Osteocyte (in vitro differentiated cells): ENCODE measurements around the gene WNK3. TPM values are rescaled to one million over a fixed set of nuclear protein-coding genes. Genes with fewer than 3 reads are reported as not detected.
A peak's percentile ranks its signal among the peaks of the same experiment; 100 is the strongest.

ENCODE experiments used
- DNase-seq: peaks from one replicate; pipeline ENCODE4 v3.0.0; 2021; ENCODE audit warnings: mixed read lengths; ENCODE audit not compliant: unreplicated experiment; ENCODE audit errors: extremely low spot score
- H3K27ac Mint-ChIP-seq: one replicate; pipeline ENCODE4 v1.8.0; 2021; ENCODE audit warnings: mild to moderate bottlenecking, mixed read lengths; ENCODE audit not compliant: unreplicated experiment
- H3K27me3 Mint-ChIP-seq: one replicate; pipeline ENCODE4 v1.8.0; 2021; ENCODE audit warnings: mixed read lengths; ENCODE audit not compliant: unreplicated experiment
- H3K36me3 Mint-ChIP-seq: one replicate; pipeline ENCODE4 v1.8.0; 2021; ENCODE audit warnings: mixed read lengths; ENCODE audit not compliant: unreplicated experiment
- H3K4me1 Mint-ChIP-seq: one replicate; pipeline ENCODE4 v1.8.0; 2021; ENCODE audit warnings: mixed read lengths; ENCODE audit not compliant: unreplicated experiment
- H3K4me3 Mint-ChIP-seq: one replicate; pipeline ENCODE4 v1.8.0; 2021; ENCODE audit warnings: mild to moderate bottlenecking, moderate library complexity, mixed read lengths; ENCODE audit not compliant: unreplicated experiment
- H3K9me3 Mint-ChIP-seq: one replicate; pipeline ENCODE4 v1.8.0; 2021; ENCODE audit warnings: mixed read lengths; ENCODE audit not compliant: unreplicated experiment
- CTCF ChIP-seq: fragments of 200-600 bp; sonication (generic); IDR thresholded peaks from 2 replicates; pipeline ENCODE4 v1.5.0; 2021; ENCODE audit warnings: antibody characterized with exemption, mild to moderate bottlenecking, moderate library complexity
- total RNA-seq: library from RNA; stranded (reverse); gene quantifications from 2 replicates; pipeline ENCODE4 v1.2.1, GENCODE V29; 2021

The WNK3 gene
- total RNA-seq, 1 donor from 2014 or later, result 3.9 TPM

DNA sequence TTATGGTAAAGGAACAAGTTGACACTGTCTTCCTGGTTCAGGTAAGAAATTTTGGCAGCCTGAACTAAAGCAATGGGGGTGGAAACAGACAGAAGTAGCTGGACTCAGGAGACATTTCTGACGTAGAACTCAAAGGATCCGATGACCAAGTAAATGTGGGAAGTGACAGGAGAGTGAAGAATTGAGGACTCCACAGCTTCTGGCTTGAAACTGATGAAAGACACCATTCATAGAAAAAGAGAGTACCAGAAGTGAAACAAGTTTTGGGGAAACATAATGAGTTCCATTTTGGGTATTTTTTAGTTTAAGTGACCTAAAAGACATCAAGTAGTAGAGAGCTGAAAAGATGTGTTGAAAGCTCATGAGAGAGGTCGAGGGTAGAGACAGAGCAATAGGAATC is 180.5 kb downstream of the WNK3 start:
- Mint-ChIP-seq H3K36me3 (peaks cover 5% of the 10 kb centered on the region), H3K9me3 (peaks cover 10% of the 10 kb centered on the region), H3K4me3 (peak overlapping the region; percentile 64), H3K27ac (peak overlapping the region; percentile 89), H3K27me3 (no peaks in the 10 kb centered on the region), H3K4me1 (peaks cover 45% of the 10 kb centered on the region)
- DNase-seq, result no peak
- TF ChIP-seq CTCF, result no peak

- H3K27ac Mint-ChIP-seq, result no peak overlapping the region
- peaks cover 7% of the 10 kb centered on the region for H3K9me3 Mint-ChIP-seq
- H3K27me3 Mint-ChIP-seq, result no peaks in the 10 kb centered on the region
- no peak for DNase-seq
- H3K4me1 Mint-ChIP-seq, result peaks cover 20% of the 10 kb centered on the region
- no peak for TF ChIP-seq CTCF
- no peak overlapping the region for H3K4me3 Mint-ChIP-seq
- peaks cover 5% of the 10 kb centered on the region for H3K36me3 Mint-ChIP-seq
Measured at GRCh38 chrX:54173791-54174190, 184.1 kb downstream of the WNK3 start.

DNA sequence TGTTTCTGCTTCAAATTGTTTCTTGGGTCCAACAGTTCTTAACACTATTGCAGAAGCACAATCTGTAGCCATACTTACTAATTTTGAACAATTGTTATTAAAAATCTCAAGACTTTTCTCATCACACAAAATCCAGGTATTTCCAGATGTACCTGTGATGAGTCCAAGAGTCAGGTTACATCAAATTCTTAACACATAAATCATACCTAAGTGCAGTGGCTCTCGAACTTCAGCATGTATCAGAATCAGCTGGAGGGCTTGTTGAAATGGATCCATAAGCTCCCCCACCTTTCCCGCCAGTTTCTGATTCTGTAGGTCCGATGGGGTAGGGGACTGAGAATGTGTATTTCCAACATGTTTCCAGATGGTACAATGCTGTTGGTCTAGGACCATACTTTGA is 185.4 kb downstream of the WNK3 start:
- no peak for DNase-seq
- no peak for TF ChIP-seq CTCF
- H3K27ac Mint-ChIP-seq, result no peak overlapping the region
- peaks cover 5% of the 10 kb centered on the region for H3K36me3 Mint-ChIP-seq
- peaks cover 7% of the 10 kb centered on the region for H3K9me3 Mint-ChIP-seq
- no peak overlapping the region for H3K4me3 Mint-ChIP-seq
- peaks cover 15% of the 10 kb centered on the region for H3K4me1 Mint-ChIP-seq
- H3K27me3 Mint-ChIP-seq, result no peaks in the 10 kb centered on the region

DNA sequence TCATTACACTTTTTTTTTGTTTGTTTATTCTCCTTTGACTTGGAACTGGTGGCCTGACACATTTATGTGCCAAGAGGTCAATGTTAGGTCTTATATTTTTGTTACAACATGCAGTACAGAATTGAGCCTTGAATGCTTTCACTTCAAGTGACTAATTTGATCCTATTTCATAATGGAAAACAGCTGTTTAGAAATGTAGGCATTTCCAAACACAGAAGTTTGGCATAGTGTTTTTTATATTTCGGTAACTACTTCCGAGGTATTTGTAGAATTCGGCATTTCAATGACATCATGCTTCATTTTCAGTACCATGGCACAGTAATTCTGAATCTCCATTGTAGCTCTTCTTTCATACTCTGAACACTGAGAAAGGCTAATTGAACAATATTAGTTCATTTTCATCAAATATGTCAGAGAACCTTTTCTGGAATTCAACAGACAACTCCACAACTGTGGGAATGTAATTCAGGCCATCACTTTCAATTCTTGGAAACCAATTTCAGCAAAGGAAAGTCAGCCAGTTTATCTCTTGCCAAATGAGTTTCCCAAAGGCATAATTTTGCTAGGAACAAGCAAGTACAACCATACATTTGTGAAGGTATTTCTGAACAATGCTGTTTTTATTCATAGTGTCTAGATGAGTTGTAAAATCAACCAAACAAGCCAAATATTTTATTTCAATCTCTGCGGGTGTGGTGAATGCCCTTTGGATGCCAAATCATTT is 186.2 kb downstream of the WNK3 start:
- TF ChIP-seq CTCF, result no peak
- Mint-ChIP-seq H3K4me3 (no peak overlapping the region), H3K36me3 (peaks cover 3% of the 10 kb centered on the region), H3K9me3 (peaks cover 6% of the 10 kb centered on the region), H3K27ac (no peak overlapping the region), H3K4me1 (peaks cover 8% of the 10 kb centered on the region), H3K27me3 (no peaks in the 10 kb centered on the region)
- DNase-seq, result no peak

- Mint-ChIP-seq H3K9me3 (peaks cover 4% of the 10 kb centered on the region), H3K4me1 (peaks cover 7% of the 10 kb centered on the region), H3K27ac (no peak overlapping the region), H3K36me3 (peaks cover 3% of the 10 kb centered on the region), H3K4me3 (no peak overlapping the region), H3K27me3 (no peaks in the 10 kb centered on the region)
- no peak for DNase-seq
- no peak for TF ChIP-seq CTCF
Measured at GRCh38 chrX:54171091-54171490, 186.8 kb downstream of the WNK3 start.
